ENCODE results near the gene B4GALT5.

Gene B4GALT5

GRCh38 chr20:49701241-49701790 is 12.4 kb downstream of the B4GALT5 start:
- H3K4me3 Mint-ChIP-seq: no peak overlapping the region
- no peak for DNase-seq
- no peaks in the 10 kb centered on the region for H3K9me3 Mint-ChIP-seq
- TF ChIP-seq CTCF (IDR thresholded peaks at IDR 0.05): no peak
- peaks cover 53% of the 10 kb centered on the region for H3K4me1 Mint-ChIP-seq
- H3K27ac Mint-ChIP-seq: peak overlapping the region; percentile 87
- no peaks in the 10 kb centered on the region for H3K27me3 Mint-ChIP-seq (ENCODE audit: low read depth, poor library complexity)
- peaks cover 9% of the 10 kb centered on the region for H3K36me3 Mint-ChIP-seq (ENCODE audit: low read depth)

GRCh38 chr20:49700411-49701185 is 13.1 kb downstream of the B4GALT5 start:
- Mint-ChIP-seq H3K36me3 (ENCODE audit: low read depth) (peaks cover 9% of the 10 kb centered on the region), H3K27ac (no peak overlapping the region), H3K27me3 (ENCODE audit: low read depth, poor library complexity) (no peaks in the 10 kb centered on the region), H3K4me1 (peaks cover 47% of the 10 kb centered on the region), H3K4me3 (no peak overlapping the region), H3K9me3 (no peaks in the 10 kb centered on the region)
- TF ChIP-seq CTCF (IDR thresholded peaks at IDR 0.05): no peak
- DNase-seq: no peak

- TF ChIP-seq CTCF (IDR thresholded peaks at IDR 0.05): no peak
- Mint-ChIP-seq H3K9me3 (no peaks in the 10 kb centered on the region), H3K27ac (no peak overlapping the region), H3K4me1 (peaks cover 44% of the 10 kb centered on the region), H3K4me3 (no peak overlapping the region), H3K27me3 (ENCODE audit: low read depth, poor library complexity) (no peaks in the 10 kb centered on the region), H3K36me3 (ENCODE audit: low read depth) (no peaks in the 10 kb centered on the region)
- DNase-seq: no peak
Observed at GRCh38 chr20:49699200-49699992, 14.3 kb downstream of the B4GALT5 start.

GRCh38 chr20:49698477-49698876 is 15.2 kb downstream of the B4GALT5 start:
- H3K27me3 Mint-ChIP-seq (ENCODE audit: low read depth, poor library complexity): no peaks in the 10 kb centered on the region
- no peak for TF ChIP-seq CTCF (IDR thresholded peaks at IDR 0.05)
- no peak for DNase-seq
- H3K4me3 Mint-ChIP-seq: no peak overlapping the region
- no peak overlapping the region for H3K27ac Mint-ChIP-seq
- H3K9me3 Mint-ChIP-seq: no peaks in the 10 kb centered on the region
- H3K4me1 Mint-ChIP-seq: peaks cover 53% of the 10 kb centered on the region
- no peaks in the 10 kb centered on the region for H3K36me3 Mint-ChIP-seq (ENCODE audit: low read depth)

- Mint-ChIP-seq H3K27me3 (ENCODE audit: low read depth, poor library complexity) (no peaks in the 10 kb centered on the region), H3K4me1 (peaks cover 50% of the 10 kb centered on the region), H3K36me3 (ENCODE audit: low read depth) (no peaks in the 10 kb centered on the region), H3K4me3 (no peak overlapping the region), H3K27ac (peak overlapping the region; percentile 70), H3K9me3 (no peaks in the 10 kb centered on the region)
- TF ChIP-seq CTCF (IDR thresholded peaks at IDR 0.05): no peak
- DNase-seq: no peak
Observed at GRCh38 chr20:49697071-49697470, 16.6 kb downstream of the B4GALT5 start.
